ENCODE results near the gene KIR3DL2.
"Not testable (repeated sequence)": the region's sequence is repeated elsewhere in the genome, so short reads cannot be mapped to it uniquely, and the experiment has no call there.

GRCh38 chr19:54901153-54901552 is 50.9 kb downstream of the KIR3DL2 start:
- not testable (repeated sequence) for TF ChIP-seq REST (IDR thresholded peaks at IDR 0.05; ENCODE audit: borderline replicate concordance); CTCF (IDR thresholded peaks at IDR 0.05; ENCODE audit: poor library complexity, severe bottlenecking); RAD21 (conservative IDR thresholded peaks at IDR 0.05); EZH2 (IDR thresholded peaks at IDR 0.05; ENCODE audit: borderline replicate concordance, insufficient read depth, low read length, poor library complexity, severe bottlenecking); EP300 (conservative IDR thresholded peaks at IDR 0.05; ENCODE audit: poor library complexity, severe bottlenecking); POLR2AphosphoS5 (IDR thresholded peaks at IDR 0.05); TAF1 (IDR thresholded peaks at IDR 0.05; ENCODE audit: low read depth); SMC3 (conservative IDR thresholded peaks at IDR 0.05; ENCODE audit: poor library complexity)

Measured in neural cell (in vitro differentiated cells).